Upper lobe of right lung (tissue), 1 donor: ENCODE measurements around the gene HIPK1. TPM values are rescaled to one million over a fixed set of nuclear protein-coding genes. Genes with fewer than 3 reads are reported as not detected.
A peak's percentile ranks its signal among the peaks of the same experiment; 100 is the strongest.

Source experiments
- ATAC-seq: fragments of 200-7000 bp; cut with Tn5 transposase; one replicate; pipeline ENCODE4 v1.9.1; 2020; ENCODE audit warnings: mild to moderate bottlenecking, moderate library complexity
- DNase-seq: peaks from one replicate; pipeline ENCODE4 v3.0.0-alpha.2; 2020
- H3K27ac ChIP-seq: fragments of 200-600 bp; one replicate; pipeline ENCODE4 v1.8.0; 2022
- H3K27me3 ChIP-seq: fragments of 200-600 bp; one replicate; pipeline ENCODE4 v1.8.0; 2022; ENCODE audit warnings: mild to moderate bottlenecking
- H3K36me3 ChIP-seq: fragments of 200-600 bp; one replicate; pipeline ENCODE4 v1.8.0; 2022
- H3K4me1 ChIP-seq: fragments of 200-600 bp; one replicate; pipeline ENCODE4 v1.8.0; 2022
- H3K4me3 ChIP-seq: fragments of 200-600 bp; one replicate; pipeline ENCODE4 v1.8.0; 2022; ENCODE audit warnings: mild to moderate bottlenecking
- H3K9me3 ChIP-seq: fragments of 200-600 bp; one replicate; pipeline ENCODE4 v1.8.0; 2022
- intact Hi-C: fragments of 100-400 bp; cut with DNase I; formaldehyde crosslinking; loops from one replicate; pipeline ENCODE4 v1.11.0; 2022
- total RNA-seq: library from RNA; stranded (reverse); fragmentation: NEBNext Ultra II Directional; extraction: Animal tissue kit (Norgen Biotek cat#: 25700); gene quantifications from one replicate; pipeline ENCODE4 v1.2.1, GENCODE V29; 2021
- TF ChIP-seq, protein P1 (sequence below): fragments of 200-600 bp; IDR thresholded peaks from one replicate; pipeline ENCODE4 v1.8.0; 2022; ENCODE audit warnings: antibody characterized with exemption
- donor health status: DM: no; HTN: yes; CAD: no; lungs with severe emphysema.

The HIPK1 gene
- total RNA-seq, 1 donor from 2014 or later: 77.8 TPM

DNA sequence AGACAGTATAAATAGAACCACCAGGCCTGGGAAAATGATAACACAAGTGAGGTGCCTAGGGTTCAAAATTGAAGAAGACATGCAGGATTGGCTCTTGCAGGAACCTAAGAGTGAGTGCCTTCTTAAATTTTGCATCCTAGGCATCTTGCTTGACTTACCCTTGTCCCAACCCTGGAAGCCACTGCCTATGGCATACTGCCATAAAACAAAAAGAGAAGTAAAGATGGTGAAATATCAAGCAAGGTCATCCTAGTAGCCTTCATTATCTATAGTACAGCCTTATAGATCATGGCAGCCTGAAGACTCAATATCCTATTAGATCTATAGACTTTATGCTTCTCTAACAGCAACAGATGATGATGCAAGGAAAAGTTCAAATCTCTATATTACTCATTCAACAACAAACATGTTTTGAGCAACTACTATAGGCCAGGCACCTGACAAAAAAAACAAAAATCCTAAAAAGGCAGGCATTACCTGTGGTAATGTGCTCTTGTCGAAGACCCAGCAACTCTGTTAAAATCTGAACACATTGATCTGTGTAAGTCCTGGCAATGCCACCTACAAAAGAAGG lies 30.8 kb upstream of the HIPK1 start:
- H3K27me3 ChIP-seq: no peaks in the 10 kb centered on the region
- no peaks in the 10 kb centered on the region for H3K9me3 ChIP-seq
- DNase-seq (no peak), ATAC-seq (peak; percentile 53)
- no peak overlapping the region for H3K4me3 ChIP-seq
- H3K27ac ChIP-seq: no peak overlapping the region
- intact Hi-C loops: loop anchor here (10.0 kb wide), 1 partner anchor 64 kb away; no protein-coding TSS in a partner anchor
- H3K4me1 ChIP-seq: peaks cover 8% of the 10 kb centered on the region
- peaks cover 52% of the 10 kb centered on the region for H3K36me3 ChIP-seq
- TF ChIP-seq, protein P1, sequence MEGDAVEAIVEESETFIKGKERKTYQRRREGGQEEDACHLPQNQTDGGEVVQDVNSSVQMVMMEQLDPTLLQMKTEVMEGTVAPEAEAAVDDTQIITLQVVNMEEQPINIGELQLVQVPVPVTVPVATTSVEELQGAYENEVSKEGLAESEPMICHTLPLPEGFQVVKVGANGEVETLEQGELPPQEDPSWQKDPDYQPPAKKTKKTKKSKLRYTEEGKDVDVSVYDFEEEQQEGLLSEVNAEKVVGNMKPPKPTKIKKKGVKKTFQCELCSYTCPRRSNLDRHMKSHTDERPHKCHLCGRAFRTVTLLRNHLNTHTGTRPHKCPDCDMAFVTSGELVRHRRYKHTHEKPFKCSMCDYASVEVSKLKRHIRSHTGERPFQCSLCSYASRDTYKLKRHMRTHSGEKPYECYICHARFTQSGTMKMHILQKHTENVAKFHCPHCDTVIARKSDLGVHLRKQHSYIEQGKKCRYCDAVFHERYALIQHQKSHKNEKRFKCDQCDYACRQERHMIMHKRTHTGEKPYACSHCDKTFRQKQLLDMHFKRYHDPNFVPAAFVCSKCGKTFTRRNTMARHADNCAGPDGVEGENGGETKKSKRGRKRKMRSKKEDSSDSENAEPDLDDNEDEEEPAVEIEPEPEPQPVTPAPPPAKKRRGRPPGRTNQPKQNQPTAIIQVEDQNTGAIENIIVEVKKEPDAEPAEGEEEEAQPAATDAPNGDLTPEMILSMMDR: no peak

DNA sequence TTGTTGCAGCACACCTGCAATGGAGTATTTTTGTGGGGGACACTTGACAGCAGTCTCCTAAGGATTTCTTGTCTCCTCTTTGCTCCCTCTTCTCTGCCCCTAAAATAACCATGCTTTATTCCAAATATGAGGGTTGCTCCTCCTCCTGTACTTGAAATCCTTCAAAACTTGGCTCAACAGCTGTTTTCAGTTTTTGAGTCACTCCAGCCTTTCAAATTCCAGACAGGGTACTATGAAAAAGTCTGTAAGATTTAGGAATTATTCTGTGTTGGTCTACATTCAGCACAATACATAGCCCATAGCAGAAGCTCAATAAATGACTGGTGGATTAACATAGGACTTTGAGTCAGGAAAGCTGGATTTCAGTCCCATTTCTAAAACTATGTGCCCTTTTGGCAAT lies 30.0 kb upstream of the HIPK1 start:
- TF ChIP-seq, protein P1: no peak
- Histone ChIP-seq H3K4me3 (no peak overlapping the region), H3K27ac (no peak overlapping the region), H3K27me3 (no peaks in the 10 kb centered on the region), H3K4me1 (peaks cover 15% of the 10 kb centered on the region), H3K9me3 (no peaks in the 10 kb centered on the region), H3K36me3 (peaks cover 52% of the 10 kb centered on the region)
- DNase-seq: no peak
- intact Hi-C loops: loop anchor here (10.0 kb wide), 1 partner anchor 64 kb away; no protein-coding TSS in a partner anchor
- no peak for ATAC-seq

DNA sequence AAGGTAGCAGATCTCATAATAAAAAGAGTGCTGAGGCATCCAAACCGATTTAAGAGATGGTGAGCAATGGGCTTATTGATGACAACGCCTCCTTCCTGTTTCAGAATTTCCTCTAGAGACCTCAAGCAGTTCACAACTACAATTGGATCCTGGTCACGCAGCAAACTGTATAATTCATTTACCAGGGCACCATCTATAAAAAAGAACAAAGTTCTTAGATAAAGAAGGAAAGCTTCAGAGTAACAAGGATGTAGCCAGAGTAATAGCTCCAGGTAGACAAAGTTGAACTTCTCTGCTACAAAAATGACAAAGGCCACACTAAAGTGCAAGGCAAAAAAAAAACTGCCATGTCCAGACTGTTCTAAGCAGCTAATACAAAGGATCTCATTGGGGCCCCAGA lies 27.9 kb upstream of the HIPK1 start:
- Histone ChIP-seq H3K27ac (no peak overlapping the region), H3K9me3 (no peaks in the 10 kb centered on the region), H3K4me3 (no peak overlapping the region), H3K36me3 (peaks cover 38% of the 10 kb centered on the region), H3K27me3 (no peaks in the 10 kb centered on the region), H3K4me1 (peaks cover 15% of the 10 kb centered on the region)
- DNase-seq: no peak
- intact Hi-C loops: no loop called here
- ATAC-seq: no peak
- TF ChIP-seq, protein P1: no peak

DNA sequence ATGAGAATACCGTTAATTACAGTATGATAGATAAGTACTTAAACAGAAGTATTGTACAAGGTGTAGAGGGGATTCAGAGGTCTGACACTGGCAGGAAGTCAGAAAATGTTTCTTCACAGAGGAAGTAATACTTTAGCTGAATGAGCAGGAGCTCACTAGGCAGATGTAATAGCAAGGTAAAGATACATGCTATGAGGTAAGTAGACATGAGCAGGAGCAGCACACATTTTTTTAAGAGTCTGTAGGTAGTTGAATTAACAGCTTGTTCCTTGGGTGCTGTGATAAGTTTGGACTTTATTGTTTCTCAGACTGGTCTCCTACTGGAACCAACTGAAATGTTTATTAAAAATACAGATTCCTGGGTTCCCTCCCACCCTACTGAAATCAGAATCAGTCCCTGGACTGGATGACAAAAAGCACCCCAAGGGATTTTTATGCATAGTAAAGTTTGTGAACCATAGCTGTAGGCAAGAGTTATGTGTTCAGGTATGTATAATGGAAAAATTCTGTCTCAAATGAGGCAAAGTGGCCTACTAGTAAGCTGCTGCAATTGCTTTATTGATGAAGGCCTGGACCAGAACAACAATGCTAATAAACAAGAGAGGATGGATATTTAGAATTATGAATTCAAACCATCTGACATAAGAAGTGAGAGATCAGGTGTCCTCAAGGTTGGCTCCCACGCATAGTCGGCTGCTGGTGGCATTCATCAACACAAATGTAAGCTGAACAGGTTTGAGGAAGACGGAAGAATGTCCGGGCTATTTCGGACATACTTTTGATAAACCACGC lies 25.4 kb upstream of the HIPK1 start:
- no peaks in the 10 kb centered on the region for H3K9me3 ChIP-seq
- intact Hi-C loops: no loop called here
- H3K27me3 ChIP-seq: no peaks in the 10 kb centered on the region
- peaks cover 10% of the 10 kb centered on the region for H3K4me1 ChIP-seq
- TF ChIP-seq, protein P1: no peak
- H3K36me3 ChIP-seq: peaks cover 31% of the 10 kb centered on the region
- DNase-seq (no peak), ATAC-seq (no peak)
- peak overlapping the region; percentile 88 for H3K27ac ChIP-seq
- peak overlapping the region; percentile 76 for H3K4me3 ChIP-seq

DNA sequence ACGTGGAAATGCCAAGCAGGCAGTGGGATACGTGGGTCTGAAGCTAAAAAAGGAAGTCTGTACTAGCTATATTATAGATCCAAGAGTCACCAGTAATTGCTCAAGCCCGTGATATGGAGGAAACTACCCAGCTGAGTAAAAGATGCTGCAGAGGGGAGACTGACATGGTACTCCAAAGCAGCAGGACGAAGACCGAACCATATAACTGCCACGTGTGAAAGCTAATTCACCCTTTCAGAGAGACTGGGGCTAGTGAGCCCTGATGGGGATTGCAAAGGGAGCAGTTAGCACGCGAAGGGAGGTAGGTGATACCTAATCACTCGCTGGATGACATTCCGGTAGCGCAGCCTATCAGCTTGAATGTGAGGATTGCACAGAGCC lies 24.8 kb upstream of the HIPK1 start:
- intact Hi-C loops: no loop called here
- H3K4me1 ChIP-seq: peaks cover 10% of the 10 kb centered on the region
- H3K27me3 ChIP-seq: no peaks in the 10 kb centered on the region
- TF ChIP-seq, protein P1: no peak
- peaks cover 36% of the 10 kb centered on the region for H3K36me3 ChIP-seq
- peak overlapping the region; percentile 88 for H3K27ac ChIP-seq
- ATAC-seq: no peak
- H3K4me3 ChIP-seq: peak overlapping the region; percentile 76
- DNase-seq: no peak
- no peaks in the 10 kb centered on the region for H3K9me3 ChIP-seq
